Activated T-helper 2 cell treated with anti-CD3 and anti-CD28 coated beads, Interferon-gamma antibody, Interleukin-2, Interleukin-4, amounts not matched to agents 10 μg/mL and 5 μg/mL and 100 μg/mL, durations not matched to agents 14 hours and 24 hours and 36 hours (primary cell): Measurements from ENCODE around the gene LRP1. TPM values are rescaled to one million over a fixed set of nuclear protein-coding genes. Genes with fewer than 3 reads are reported as not detected.
A peak's percentile ranks its signal among the peaks of the same experiment; 100 is the strongest.

Source experiments
- DNase-seq: peaks from one replicate; pipeline ENCODE4 v3.0.0; 2021; ENCODE audit warnings: low spot score
- H3K27ac Mint-ChIP-seq: one replicate; pipeline ENCODE4 v1.8.0; 2021; ENCODE audit warnings: mixed read lengths
- H3K27me3 Mint-ChIP-seq: one replicate; pipeline ENCODE4 v1.8.0; 2021; ENCODE audit warnings: low read depth, mixed read lengths
- H3K36me3 Mint-ChIP-seq: one replicate; pipeline ENCODE4 v1.8.0; 2021; ENCODE audit warnings: low read depth, mixed read lengths
- H3K4me1 Mint-ChIP-seq: one replicate; pipeline ENCODE4 v1.8.0; 2021; ENCODE audit warnings: low read depth, mixed read lengths
- H3K4me3 Mint-ChIP-seq: one replicate; pipeline ENCODE4 v1.8.0; 2021; ENCODE audit warnings: low read depth, mild to moderate bottlenecking, moderate library complexity, mixed read lengths
- H3K9me3 Mint-ChIP-seq: one replicate; pipeline ENCODE4 v1.8.0; 2021; ENCODE audit warnings: mixed read lengths
- intact Hi-C: fragments of 100-400 bp; cut with micrococcal nuclease; formaldehyde crosslinking; loops from one replicate; pipeline ENCODE4 v1.15.1; 2023
- total RNA-seq: library from RNA; stranded (reverse); gene quantifications from 2 replicates; pipeline ENCODE4 v1.2.3, GENCODE V29; 2022

Gene LRP1
- 1.8 and 2.1 TPM in 2 replicates for total RNA-seq

DNA sequence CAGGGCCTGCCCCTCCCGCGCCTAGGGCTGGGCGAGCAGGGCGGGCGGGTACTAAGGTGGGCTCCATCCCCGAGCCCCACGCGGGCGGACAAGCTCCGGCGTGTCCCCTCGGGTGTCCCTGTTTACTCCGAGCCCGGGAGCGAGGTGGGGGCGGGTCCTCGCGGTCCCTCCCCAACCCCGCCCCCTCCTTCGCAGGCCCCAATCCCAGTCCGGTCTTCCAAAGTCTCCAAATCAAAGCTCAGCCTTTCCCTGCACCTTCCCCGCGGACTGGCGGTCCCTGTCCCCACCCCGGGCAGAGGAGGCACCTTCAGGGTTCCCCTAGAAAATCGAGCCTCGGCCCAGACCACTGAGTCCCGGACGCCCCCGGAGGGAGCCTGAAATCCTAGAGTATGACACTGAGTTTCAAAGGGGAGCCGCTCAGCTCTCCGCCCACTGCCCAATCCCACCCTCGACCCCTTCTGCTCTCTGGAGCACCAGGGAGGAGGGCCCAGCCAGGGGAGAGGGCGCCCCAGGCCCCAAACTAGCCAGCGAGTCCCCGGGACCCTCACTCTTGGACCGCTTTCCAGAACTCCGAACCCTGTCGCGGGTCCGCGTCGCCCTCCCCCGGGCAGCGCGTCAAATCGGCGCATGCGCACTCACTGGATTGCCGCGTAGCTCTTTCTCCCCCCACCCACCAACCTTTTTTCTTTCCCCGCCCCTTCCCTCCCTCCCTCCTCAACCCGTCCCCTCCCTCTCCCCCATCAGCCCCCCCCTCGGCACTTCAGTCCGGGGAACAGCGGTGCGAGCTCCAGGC, at the start of gene LRP1:
TSS of gene LRP1 (plus strand) at position 758 of the 793 bp plus-strand sequence. CDS start 482 bp downstream, outside the sequence.
- peak within 1 kb of the TSS; percentile 83 for H3K4me3 Mint-ChIP-seq
- H3K9me3 Mint-ChIP-seq: peaks cover 12% of the 10 kb centered on the region
- H3K27me3 Mint-ChIP-seq: peaks cover 48% of the 10 kb centered on the region
- intact Hi-C loops: loop anchor here (5.0 kb wide), 1 partner anchor 121 kb away; the partner anchor contains the start of gene ZBTB39
- H3K4me1 Mint-ChIP-seq: peaks cover 12% of the 10 kb centered on the region
- H3K27ac Mint-ChIP-seq: no peak within 1 kb of the TSS
- H3K36me3 Mint-ChIP-seq: peaks cover 3% of the 10 kb centered on the region
- DNase-seq: peak; percentile 63

DNA sequence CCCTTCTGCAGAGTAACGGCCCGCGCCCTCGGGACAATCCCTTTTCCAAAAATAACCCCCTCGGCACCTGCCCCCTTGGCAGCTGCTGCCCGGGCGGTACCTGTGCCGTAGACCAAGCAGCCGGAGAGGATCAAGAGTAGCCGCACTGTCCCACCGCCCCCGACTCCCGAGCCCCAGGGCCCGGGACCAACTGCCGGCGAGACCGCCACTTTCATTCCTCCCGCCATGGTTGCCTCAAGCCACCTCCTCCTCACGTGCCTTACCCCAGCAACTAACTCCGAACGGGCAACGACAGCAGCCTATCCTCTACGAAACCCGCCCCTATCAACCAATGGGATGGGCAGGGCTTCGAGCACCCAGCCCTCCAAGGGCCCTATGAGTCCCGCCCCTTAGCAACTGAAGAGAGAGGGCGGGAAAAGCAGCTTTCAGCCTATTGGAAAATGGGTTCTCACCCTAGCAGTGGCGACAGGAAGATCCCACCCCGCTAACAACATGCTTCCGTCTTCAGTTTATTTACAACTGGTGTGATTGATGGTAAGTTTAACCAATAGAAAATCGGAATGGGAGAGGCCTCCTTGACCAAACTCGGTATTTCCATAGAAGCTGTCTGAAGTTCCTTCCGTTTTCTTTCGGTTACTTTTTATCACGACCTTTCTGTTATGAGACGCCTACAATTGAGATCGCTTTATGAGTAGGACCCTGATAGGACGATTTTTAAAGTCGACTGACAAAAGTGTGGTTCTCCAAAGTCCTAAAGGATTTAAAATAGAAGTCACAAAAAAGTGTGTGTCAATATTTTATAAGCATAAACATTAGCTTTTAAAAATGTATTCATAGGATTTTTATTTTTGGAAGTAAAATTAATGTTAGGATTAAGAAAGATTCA, 49.5 kb upstream of the LRP1 start, which contains the start of gene NEMP1:
TSS of gene NEMP1 (minus strand) at position 273 of the 886 bp plus-strand sequence. CDS start at position 227, 46 bp downstream.
- Mint-ChIP-seq H3K27me3 (no peaks in the 10 kb centered on the region), H3K9me3 (no peaks in the 10 kb centered on the region), H3K4me1 (peaks cover 27% of the 10 kb centered on the region), H3K36me3 (peaks cover 41% of the 10 kb centered on the region), H3K4me3 (peak within 1 kb of the TSS; percentile 100), H3K27ac (peak within 1 kb of the TSS; percentile 98)
- intact Hi-C loops: loop anchor here (1.0 to 2.0 kb wide), 5 partner anchors 9 to 558 kb away; partner anchors contain the start of genes NACA and RBMS2
- DNase-seq: peak; percentile 97

DNA sequence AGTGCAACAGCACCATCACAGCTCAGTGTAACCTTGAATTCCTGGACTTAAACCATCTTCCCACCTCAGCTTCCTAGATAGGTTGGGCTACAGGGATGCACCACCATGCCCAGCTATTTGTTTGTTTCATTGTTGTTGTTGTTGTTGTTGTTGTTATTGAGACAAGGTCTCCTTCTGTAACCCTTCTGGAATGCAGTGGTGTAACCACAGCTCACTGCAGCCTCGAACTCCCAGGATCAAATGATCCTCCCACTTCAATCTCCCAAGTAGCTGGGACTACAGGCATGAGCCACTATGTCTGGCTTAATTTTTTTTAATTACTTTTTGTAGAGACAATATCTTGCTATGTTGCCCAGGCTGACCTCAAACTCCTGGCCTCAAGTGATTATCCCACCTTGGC, 48.5 kb upstream of the LRP1 start:
- Mint-ChIP-seq H3K4me3 (peak overlapping the region; percentile 34), H3K27ac (peak overlapping the region; percentile 98), H3K4me1 (peaks cover 28% of the 10 kb centered on the region), H3K9me3 (no peaks in the 10 kb centered on the region), H3K27me3 (no peaks in the 10 kb centered on the region), H3K36me3 (peaks cover 34% of the 10 kb centered on the region)
- no peak for DNase-seq
- intact Hi-C loops: loop anchor here (2.0 kb wide), 3 partner anchors 15 to 559 kb away; partner anchors contain the start of genes NACA and RBMS2

DNA sequence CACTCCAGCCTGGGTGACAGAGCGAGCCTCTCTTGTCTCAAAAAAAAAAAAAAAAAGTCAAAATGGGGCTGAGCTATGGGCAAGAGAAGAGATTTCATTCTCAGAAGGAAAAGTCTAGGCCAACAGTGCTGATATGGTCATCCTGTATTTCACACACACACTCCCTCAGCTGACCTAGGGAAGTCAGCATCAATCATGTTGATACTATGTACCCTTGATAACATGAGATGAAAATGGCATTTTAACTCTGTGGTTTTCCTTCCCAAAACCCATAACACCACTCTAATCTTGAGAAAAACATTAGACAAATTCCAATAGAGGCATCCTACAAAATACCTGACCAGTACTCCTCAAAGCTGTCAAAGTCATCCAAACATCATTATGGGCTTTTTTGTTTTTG, 47.4 kb upstream of the LRP1 start:
- Mint-ChIP-seq H3K9me3 (no peaks in the 10 kb centered on the region), H3K36me3 (peaks cover 35% of the 10 kb centered on the region), H3K4me1 (peaks cover 37% of the 10 kb centered on the region), H3K27me3 (no peaks in the 10 kb centered on the region), H3K27ac (peak overlapping the region; percentile 19), H3K4me3 (no peak overlapping the region)
- no peak for DNase-seq
- intact Hi-C loops: no loop called here

DNA sequence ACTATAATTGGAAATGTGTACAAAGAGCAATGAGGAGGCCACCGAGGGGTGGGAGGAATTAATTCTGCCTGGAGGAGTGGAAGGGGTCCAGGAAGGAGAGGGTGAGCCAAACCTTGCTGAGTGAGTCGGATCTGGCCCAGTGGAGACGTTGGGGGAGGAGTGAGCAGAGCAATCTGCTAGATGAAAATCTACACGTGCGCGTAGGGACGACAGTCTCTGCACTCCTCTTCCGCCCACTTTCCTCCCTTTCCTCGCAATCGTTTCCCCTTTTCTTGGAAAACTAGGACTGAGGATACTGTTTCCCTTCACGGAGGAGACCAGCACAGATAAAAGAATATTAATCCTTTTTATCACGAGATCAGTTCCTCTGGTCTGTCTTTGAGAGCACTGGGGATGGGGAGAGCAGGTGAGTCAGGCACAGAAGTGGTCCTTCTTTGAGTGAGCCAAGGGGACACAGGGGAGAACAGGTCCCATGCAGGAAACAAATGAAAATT, 42.2 kb upstream of the LRP1 start:
- peak overlapping the region; percentile 89 for H3K4me3 Mint-ChIP-seq
- H3K27ac Mint-ChIP-seq: peak overlapping the region; percentile 98
- H3K4me1 Mint-ChIP-seq: peaks cover 45% of the 10 kb centered on the region
- no peak for DNase-seq
- intact Hi-C loops: loop anchor here (2.0 to 5.0 kb wide), 5 partner anchors 21 to 449 kb away; partner anchors contain the start of genes DDIT3, MBD6, NACA and SHMT2
- no peaks in the 10 kb centered on the region for H3K9me3 Mint-ChIP-seq
- H3K36me3 Mint-ChIP-seq: peaks cover 30% of the 10 kb centered on the region
- H3K27me3 Mint-ChIP-seq: no peaks in the 10 kb centered on the region

DNA sequence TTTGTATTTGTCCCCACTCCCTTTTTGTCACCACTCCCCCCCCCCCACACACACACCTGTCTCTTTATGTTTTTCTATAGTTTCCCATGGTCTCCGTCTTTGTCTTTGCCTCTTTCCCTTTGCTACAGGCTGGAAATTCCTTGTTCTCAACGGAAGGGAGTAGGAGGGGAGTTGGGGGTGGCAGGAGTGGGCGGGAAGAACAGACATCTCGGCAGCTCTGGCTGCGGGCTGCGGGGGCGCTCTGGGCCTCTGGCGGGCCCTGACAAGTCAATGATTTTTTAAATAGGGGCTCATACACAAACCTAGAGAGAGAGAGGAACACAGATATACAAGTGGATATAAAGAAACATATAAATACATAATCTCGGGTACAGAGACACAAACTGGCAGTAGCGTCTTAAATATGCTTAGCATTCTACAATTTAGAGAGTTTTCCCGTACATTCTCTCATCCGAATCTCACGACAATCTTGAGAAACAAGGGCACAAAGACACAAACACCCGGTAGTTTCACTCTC, 41.7 kb upstream of the LRP1 start:
- DNase-seq: no peak
- H3K27me3 Mint-ChIP-seq: no peaks in the 10 kb centered on the region
- peaks cover 47% of the 10 kb centered on the region for H3K4me1 Mint-ChIP-seq
- peaks cover 33% of the 10 kb centered on the region for H3K36me3 Mint-ChIP-seq
- intact Hi-C loops: loop anchor here (1.0 to 5.0 kb wide), 6 partner anchors 22 to 449 kb away; partner anchors contain the start of genes DDIT3, MBD6, NACA and SHMT2
- no peaks in the 10 kb centered on the region for H3K9me3 Mint-ChIP-seq
- peak overlapping the region; percentile 89 for H3K4me3 Mint-ChIP-seq
- peak overlapping the region; percentile 98 for H3K27ac Mint-ChIP-seq

DNA sequence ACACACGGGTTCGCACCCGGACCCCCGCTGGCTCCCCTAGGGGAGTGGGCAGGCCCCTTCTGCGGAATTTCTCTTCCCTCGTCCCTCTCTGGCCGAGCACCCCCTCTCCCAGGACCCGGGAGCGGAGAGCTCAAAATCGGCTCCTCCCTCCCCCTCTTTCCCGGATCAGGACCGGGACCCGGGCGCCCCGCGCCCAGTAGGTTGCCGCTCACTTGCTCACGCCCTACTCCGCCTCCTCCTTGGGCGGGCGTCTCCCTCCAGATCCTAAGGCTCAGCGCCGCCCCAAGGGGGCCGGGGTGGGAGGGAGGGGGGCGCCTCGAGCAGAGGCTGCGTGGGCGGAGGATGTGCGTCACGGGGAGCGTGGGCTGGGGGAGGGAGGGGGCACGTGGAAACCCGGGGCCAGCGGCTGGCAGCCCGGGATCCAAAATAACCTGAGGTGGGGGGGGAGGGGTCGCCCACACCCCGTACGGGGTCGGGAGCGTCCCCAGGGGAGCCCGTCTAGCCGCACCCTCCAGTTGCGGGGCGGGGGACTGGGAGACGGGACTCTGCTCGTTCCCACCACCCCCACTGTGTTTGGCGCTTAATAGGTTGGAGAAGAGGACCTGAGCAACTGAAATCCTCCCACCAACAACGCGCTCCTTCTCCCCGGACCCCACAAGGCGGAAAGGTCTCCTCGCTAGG, 41.1 kb upstream of the LRP1 start:
- peak overlapping the region; percentile 94 for H3K4me3 Mint-ChIP-seq
- peak overlapping the region; percentile 98 for H3K27ac Mint-ChIP-seq
- H3K9me3 Mint-ChIP-seq: no peaks in the 10 kb centered on the region
- intact Hi-C loops: loop anchor here (1.0 to 5.0 kb wide), 6 partner anchors 22 to 450 kb away; partner anchors contain the start of genes DDIT3, MBD6, NACA and SHMT2
- H3K27me3 Mint-ChIP-seq: no peaks in the 10 kb centered on the region
- peak; percentile 73 for DNase-seq
- peaks cover 39% of the 10 kb centered on the region for H3K36me3 Mint-ChIP-seq
- H3K4me1 Mint-ChIP-seq: peaks cover 53% of the 10 kb centered on the region

DNA sequence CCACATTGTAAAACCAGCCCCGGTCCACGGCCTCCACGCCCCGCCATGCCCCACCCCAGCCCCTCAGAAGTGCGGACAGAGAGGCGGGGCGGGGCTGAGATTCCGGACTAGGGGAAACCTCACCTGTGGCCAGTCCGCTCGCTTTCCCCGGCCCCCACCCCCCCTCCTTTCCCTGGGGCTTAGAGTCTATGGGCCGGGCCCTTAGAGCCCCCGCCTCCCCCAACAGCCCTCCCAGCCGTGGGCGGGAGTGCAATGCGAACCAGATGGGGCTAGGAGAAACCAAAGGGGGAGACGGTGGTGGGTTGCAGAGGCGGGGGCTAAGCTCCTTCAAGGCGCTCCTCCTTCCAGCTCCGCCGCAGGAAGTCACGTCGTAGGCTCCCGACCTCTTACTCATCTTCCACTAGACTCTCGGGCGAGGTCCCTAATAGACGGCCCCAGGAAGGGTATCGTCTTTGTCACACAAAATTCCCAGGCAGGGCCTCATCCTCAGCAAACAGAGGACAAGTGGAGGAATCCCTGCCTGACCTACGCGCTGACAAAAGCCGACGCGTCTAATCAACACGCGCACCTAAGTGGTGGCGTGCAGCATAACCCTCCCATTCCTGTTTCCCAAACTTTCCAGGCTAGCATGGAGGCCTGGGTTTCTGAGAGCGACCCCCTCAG, 40.5 kb upstream of the LRP1 start:
- peak; percentile 61 for DNase-seq
- H3K9me3 Mint-ChIP-seq: no peaks in the 10 kb centered on the region
- H3K36me3 Mint-ChIP-seq: peaks cover 46% of the 10 kb centered on the region
- no peaks in the 10 kb centered on the region for H3K27me3 Mint-ChIP-seq
- intact Hi-C loops: loop anchor here (1.0 to 5.0 kb wide), 8 partner anchors 10 to 451 kb away; partner anchors contain the start of genes DDIT3, MBD6, NACA and NEMP1
- H3K27ac Mint-ChIP-seq: peak overlapping the region; percentile 98
- H3K4me3 Mint-ChIP-seq: peak overlapping the region; percentile 94
- peaks cover 60% of the 10 kb centered on the region for H3K4me1 Mint-ChIP-seq

DNA sequence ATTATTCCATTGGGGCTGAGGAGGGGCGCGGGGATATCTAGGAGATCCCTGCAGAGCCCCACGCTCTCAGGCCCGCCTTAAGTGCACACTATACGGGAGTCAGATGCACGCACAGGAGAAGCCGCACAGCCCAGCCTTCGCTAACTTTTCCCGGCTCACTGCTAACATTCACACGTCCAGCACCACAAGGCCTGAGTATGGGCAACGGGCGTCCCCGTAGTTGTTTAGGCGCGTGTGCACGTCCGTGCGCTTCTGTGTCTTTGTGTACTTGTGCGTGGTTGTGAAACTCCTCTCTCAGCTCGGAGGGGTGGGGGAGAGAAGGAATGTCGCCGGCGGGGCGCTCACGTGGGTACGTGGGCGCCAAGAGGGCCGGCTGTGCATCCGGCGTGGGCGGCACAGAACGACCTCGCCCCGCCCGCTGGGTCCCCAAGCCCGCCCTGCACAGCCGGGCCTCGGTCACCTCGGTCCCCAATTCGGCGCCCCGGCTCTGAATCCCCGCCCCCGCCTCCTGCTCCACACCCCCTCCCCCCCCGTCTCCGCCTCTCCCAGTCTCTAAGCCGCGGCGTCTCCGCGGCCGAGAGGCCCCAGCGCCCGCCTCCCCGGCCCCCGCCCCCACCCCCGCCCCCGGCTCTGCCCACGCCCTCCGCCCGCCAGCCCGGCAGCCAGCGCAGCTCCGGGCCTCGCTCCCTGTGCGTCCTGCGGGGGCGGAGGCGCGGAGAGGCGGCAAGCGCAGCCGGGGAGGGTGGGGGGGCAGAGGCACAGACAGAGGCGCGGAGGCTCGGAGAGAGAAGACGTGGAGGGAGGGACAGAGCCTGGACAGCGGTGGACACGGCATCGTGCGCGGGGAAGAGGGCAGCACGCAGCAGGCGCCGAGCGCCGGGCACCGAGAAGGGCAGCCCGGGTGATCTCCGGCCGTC, 39.7 kb upstream of the LRP1 start, which contains the start of gene NAB2:
TSS of gene NAB2 (plus strand) at position 761 of the 917 bp plus-strand sequence. CDS start 158 bp downstream, outside the sequence.
- Mint-ChIP-seq H3K27me3 (no peaks in the 10 kb centered on the region), H3K4me3 (peak within 1 kb of the TSS; percentile 99), H3K9me3 (no peaks in the 10 kb centered on the region), H3K27ac (peak within 1 kb of the TSS; percentile 98), H3K4me1 (peaks cover 62% of the 10 kb centered on the region), H3K36me3 (peaks cover 54% of the 10 kb centered on the region)
- peak; percentile 91 for DNase-seq
- intact Hi-C loops: loop anchor here (1.0 to 5.0 kb wide), 6 partner anchors 10 to 451 kb away; partner anchors contain the start of genes DDIT3, MBD6, NEMP1 and PTGES3
